GM21360 (cell line): Measurements from ENCODE around the gene KCNK2.

Experiments
- ATAC-seq: cut with Tn5 transposase; IDR thresholded peaks from one replicate; pipeline ENCODE4 v1.9.1; 2021; ENCODE audit warnings: mild to moderate bottlenecking, moderate library complexity; ENCODE audit not compliant: unreplicated experiment

Gene KCNK2

DNA sequence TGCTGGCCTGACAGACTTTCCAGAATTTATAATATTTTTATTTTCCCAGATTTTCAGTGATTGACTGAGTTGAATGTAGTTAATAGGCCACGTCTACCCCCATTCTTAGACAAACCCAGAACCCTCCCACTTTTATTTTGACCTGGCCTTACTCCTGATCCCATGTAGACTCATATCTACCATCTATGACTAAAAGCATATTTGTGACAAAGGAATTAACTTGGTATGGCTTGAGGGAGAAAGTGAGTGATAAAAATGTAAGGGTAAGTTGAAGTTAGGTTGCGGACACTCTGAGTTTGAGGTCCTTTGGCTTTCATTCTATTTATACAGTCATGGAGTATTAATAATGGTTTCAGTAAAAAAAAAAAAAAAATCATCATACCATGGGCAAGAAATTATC lies 168.4 kb downstream of the KCNK2 start:
- ATAC-seq: no peak

DNA sequence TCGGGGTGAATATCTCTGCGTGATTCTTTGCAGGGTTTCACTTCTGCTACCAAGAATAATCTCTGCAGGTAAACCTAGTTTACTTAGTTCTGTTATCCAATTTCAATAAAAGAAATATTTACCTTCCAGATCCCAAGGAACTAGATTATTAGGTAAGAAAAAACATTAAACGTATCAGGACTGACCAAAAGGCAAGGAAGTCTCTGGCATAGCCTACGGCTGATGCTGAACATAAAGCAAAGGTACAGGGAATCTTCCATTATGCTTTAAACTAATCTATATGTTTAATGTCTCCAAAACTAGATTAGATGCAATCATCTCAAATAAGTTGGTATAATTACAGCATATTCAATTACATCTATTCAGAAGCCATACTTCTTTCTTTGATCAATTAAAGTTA lies 168.9 kb downstream of the KCNK2 start:
- ATAC-seq: no peak

DNA sequence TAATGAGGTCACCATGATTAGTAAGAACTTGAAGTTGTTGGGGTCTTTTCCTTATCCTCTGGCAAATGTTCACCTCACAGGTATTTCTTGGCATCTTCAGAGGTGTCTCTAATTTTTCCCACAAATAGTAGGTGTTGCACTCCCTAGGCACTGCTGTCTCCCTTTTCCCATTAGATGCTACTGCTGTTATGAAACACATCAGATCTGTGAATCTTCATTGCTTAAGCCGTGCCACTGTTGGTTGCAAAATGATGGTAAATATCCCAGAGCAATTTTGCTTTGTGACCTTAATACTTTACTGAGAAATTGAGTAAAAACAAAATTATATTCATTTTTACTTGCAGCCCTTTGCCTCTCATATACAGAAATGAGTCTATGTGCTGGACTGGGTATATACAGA lies 169.6 kb downstream of the KCNK2 start:
- no peak for ATAC-seq

DNA sequence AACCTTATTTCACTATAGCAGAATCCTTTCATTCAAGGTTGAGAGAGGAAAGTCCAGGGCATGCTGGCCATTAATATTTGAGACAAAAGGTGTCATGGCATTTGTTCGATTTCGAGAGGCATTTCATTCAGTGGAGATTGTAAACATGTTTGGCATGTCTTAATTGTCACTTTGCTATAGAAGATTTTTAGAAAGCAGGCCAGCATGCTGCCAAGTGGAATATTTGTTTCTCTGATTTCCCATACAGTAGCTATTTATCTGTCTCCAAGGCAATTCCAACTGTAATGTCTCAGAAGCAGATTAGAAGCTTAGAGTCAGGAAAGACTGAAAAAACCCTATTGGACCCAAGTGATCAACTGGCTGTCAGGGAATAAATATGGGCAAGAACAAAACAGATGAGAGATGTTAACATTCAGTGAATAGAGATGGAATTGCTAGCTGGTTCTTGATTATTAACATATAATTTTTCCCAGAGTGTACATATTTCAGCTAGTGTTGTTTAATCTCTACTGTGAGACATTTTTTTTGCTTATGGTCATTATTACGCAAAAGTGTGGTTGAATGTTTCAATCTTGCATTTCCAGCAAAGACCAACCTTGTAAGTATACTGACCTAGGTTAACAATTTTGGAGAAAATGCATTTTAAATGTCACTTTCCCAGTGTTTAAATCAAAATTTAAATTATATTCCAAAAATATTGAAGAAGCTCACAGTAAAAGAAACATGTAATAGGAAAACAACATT lies 174.6 kb downstream of the KCNK2 start:
- no peak for ATAC-seq

- no peak for ATAC-seq
Observed at GRCh38 chr1:215260711-215261110, 178.2 kb downstream of the KCNK2 start.

GRCh38 chr1:215262106-215262505 lies 179.6 kb downstream of the KCNK2 start:
- ATAC-seq: no peak

DNA sequence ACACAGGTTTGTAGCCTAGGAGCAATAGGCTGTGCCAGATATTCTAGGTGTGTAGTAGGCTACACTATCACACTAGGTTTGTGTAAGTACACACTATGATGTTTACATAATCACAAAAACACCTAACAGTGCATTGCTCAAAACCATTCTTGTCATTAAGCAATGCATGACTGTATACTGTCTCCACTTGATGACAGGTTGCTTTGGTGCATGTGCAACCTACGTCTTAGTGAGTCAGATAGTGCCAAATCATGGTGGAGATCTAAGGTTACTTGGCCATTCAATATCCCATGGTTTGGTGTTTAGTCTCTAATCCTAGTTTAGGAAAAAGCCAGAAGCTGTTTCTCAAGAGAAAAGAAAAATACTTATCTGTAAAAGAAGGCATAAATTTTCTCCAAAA lies 181.1 kb downstream of the KCNK2 start:
- no peak for ATAC-seq

- no peak for ATAC-seq
Observed at GRCh38 chr1:215264649-215265048, 182.1 kb downstream of the KCNK2 start.

GRCh38 chr1:215267495-215267894 lies 185.0 kb downstream of the KCNK2 start:
- no peak for ATAC-seq

GRCh38 chr1:215269955-215270354 lies 187.4 kb downstream of the KCNK2 start:
- no peak for ATAC-seq

DNA sequence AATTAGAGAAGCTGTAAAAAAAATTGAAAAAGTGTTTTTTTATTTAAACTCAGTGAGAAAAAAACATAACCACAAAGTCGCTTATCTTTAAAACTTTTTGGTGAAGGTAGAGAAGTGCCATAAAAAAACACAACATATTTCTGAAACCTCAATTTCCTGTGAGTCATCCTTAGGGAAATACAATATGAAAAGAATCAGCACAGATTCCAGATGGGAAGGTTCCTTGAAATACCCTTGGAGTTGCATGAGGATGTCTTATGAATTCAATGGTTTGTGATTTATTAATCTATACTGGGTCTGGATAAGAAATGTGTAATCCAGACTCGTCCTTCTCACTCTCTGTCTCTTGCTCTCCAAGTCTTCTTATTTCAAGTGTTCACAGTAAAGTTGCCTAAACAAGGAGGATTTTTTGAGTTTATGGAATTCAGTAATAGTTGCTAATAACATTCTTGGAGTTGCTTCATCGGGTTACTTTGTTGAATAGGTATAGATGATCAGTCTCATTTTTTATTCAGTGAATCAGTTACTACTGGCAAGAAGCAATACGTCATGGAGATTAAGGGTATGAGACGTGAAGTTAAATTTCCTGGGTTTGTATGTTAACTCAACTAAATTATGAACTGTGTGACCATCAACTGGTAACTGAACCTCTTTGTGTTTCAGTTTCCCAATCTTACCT lies 191.4 kb downstream of the KCNK2 start:
- ATAC-seq: no peak

DNA sequence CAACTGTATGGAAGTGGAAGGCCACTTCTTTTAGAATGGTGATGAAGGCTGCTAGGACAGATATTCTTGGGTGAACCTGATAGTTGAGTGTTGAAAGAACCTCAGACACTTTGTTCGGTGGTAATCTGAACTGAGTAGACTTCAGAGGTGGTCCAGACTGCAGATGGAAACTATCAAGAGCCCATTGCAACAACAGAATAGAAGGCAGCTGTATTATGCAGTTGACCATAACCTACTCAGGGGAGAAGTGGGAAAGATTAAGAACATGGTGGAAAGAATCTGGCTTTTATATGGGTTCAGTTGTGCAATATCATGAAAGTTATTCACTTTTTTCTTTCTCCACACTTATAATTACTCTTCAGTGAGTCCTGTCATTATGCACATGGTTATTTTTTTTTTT lies 194.0 kb downstream of the KCNK2 start:
- no peak for ATAC-seq

GRCh38 chr1:215277532-215277931 lies 195.0 kb downstream of the KCNK2 start:
- no peak for ATAC-seq

DNA sequence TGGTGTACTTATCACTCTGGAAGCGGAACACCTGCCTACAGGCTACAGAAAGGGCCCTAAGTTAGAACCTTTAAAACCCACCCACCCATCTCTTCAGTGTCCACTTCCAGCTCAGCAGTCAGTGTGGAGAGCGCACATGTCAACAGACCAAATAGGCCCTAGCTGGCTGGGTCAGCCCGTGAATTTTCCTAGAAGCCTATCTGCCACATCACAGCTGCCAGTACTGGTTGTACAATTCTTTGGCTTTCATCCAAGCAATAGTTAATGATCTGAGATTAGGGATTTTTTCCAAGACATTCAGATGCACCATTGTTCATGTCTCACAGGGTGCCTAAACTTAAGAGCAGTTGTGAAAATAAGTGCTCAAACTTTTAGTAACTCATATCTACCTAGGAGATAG lies 197.1 kb downstream of the KCNK2 start:
- no peak for ATAC-seq

DNA sequence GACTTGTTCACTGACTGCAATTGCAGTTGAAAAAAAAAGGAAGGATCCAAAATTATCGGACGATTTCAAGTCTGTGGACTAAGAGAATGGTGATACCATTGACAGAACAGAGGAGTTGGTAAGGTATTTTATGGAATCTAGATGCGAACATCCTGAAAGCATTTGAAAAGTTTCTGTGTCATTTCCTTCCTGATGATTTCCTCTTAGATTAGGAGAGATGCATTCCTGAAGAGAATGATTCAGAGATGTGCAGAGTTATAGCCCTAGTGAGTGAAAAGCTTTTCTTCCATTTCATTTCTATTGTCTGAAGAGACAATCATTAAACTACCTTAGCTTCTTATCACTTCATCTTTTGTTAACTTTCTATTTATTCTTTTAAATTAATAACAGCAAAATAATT lies 200.0 kb downstream of the KCNK2 start:
- no peak for ATAC-seq

- no peak for ATAC-seq
Observed at GRCh38 chr1:215285013-215285800, 202.7 kb downstream of the KCNK2 start.
